ENCODE data around the gene SERBP1.

DNA sequence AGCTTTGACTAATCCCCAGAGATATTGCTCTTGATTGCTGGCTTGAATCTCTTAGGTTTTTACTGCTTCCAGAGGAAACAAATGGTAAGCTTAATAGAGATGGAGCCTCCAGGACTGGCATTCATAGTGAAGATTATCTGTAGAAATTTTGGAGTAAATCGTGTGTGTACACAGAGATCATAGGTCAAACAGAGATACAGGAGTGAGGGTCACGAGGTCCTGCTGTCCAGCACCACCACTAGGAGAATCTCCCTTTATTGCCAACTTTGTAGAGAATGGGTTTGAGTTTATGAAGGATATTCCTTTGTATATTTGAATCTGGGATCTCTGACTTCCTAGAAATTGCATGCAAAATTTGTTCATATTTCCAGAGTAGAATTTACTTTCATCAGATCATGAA, 7.8 kb upstream of the SERBP1 start:
- TF ChIP-seq, protein P1, sequence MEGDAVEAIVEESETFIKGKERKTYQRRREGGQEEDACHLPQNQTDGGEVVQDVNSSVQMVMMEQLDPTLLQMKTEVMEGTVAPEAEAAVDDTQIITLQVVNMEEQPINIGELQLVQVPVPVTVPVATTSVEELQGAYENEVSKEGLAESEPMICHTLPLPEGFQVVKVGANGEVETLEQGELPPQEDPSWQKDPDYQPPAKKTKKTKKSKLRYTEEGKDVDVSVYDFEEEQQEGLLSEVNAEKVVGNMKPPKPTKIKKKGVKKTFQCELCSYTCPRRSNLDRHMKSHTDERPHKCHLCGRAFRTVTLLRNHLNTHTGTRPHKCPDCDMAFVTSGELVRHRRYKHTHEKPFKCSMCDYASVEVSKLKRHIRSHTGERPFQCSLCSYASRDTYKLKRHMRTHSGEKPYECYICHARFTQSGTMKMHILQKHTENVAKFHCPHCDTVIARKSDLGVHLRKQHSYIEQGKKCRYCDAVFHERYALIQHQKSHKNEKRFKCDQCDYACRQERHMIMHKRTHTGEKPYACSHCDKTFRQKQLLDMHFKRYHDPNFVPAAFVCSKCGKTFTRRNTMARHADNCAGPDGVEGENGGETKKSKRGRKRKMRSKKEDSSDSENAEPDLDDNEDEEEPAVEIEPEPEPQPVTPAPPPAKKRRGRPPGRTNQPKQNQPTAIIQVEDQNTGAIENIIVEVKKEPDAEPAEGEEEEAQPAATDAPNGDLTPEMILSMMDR (IDR thresholded peaks at IDR 0.05; ENCODE audit: low read depth, low read length, poor library complexity, severe bottlenecking), result no peak
- TF ChIP-seq EZH2phosphoT487 (IDR thresholded peaks at IDR 0.05; ENCODE audit: borderline replicate concordance, low read length), result no peak
